GM10266 (cell line): Measurements from ENCODE around the gene CPEB4.

Experiments
- DNase-seq: peaks from one replicate; pipeline ENCODE4 v3.0.0; 2012; ENCODE audit errors: extremely low spot score
- TF ChIP-seq, protein P1 (sequence below): IDR thresholded peaks from 2 replicates; pipeline ENCODE4 v1.5.1; 2012; ENCODE audit warnings: mild to moderate bottlenecking, low read depth; ENCODE audit not compliant: control insufficient read depth, insufficient read depth; ENCODE audit errors: missing control alignments

The CPEB4 gene

DNA sequence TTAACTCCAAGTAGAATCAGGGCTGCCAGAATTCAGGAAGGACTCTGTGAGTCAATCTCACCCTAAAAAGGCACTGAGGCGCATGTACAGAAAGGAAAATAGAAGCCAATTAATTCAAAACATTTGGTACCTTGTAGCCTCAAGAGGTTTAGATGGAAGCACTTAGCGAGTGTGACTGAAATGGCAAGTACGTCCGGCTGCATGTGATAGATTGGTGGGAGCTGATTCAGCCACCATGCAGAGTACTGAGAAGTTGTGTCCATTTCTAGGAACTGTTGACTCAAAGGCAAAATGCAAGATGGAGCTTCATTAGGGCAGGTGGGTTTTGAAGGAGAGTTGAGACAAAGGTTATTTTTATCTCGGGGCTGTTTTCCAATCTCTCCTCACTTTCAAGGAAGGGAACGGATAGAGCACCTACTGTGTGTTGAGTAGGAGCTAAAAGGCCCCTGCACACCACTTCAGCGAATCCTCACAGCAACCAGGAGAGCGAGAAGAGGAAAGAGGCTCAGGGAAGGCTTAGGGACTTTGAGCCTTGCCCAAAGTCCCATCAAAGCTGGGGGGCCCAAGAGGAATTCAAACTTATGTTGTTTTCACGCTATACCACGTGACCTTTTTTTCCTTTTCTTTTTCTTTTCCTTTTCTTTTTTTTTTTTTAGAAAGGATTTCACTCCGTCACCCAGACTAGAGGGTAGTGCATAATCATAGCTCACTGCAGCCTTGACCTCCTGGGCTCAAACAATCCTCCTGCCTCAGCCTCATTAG lies 34.6 kb upstream of the CPEB4 start:
- TF ChIP-seq, protein P1, sequence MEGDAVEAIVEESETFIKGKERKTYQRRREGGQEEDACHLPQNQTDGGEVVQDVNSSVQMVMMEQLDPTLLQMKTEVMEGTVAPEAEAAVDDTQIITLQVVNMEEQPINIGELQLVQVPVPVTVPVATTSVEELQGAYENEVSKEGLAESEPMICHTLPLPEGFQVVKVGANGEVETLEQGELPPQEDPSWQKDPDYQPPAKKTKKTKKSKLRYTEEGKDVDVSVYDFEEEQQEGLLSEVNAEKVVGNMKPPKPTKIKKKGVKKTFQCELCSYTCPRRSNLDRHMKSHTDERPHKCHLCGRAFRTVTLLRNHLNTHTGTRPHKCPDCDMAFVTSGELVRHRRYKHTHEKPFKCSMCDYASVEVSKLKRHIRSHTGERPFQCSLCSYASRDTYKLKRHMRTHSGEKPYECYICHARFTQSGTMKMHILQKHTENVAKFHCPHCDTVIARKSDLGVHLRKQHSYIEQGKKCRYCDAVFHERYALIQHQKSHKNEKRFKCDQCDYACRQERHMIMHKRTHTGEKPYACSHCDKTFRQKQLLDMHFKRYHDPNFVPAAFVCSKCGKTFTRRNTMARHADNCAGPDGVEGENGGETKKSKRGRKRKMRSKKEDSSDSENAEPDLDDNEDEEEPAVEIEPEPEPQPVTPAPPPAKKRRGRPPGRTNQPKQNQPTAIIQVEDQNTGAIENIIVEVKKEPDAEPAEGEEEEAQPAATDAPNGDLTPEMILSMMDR = no peak
- no peak for DNase-seq

DNA sequence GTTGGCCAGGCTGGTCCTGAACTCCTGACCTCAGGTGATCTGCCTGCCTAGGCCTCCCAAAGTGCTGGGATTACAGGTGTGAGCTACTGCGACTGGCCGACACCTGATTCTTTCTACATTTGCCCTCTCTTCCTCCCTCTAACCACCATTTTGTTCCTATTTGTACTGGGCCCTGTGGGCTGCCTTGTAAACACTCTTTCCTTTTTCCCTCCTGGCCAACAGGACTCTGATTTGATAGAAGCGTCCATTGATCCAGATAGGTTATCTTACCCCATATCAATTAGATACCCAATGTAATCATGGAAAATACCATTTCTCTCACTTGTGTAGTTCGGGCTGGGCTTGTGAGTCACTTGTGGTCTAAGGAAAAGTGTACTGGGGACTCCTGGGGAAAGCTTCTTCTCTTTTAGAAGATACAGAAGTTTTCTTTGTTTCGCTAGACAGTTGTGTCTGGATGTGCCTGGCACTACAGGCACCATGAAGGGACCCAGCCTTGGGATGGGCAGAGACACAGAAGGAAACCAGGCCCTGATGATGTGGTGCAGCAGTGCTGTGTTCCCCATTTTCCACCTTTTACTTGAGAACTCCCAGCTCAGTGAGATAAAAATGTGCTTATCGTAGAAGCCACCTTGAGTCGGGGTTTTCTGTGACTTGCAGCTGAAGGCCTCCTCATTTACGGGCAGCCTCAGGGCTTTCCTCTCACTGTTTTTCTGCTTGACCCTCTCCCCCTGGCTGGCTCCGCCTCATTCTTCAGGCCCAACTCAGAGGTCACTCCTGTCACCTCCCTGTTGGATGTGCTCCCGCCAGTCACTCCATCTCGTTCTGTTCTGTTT lies 32.8 kb upstream of the CPEB4 start:
- TF ChIP-seq, protein P1 = no peak
- no peak for DNase-seq

DNA sequence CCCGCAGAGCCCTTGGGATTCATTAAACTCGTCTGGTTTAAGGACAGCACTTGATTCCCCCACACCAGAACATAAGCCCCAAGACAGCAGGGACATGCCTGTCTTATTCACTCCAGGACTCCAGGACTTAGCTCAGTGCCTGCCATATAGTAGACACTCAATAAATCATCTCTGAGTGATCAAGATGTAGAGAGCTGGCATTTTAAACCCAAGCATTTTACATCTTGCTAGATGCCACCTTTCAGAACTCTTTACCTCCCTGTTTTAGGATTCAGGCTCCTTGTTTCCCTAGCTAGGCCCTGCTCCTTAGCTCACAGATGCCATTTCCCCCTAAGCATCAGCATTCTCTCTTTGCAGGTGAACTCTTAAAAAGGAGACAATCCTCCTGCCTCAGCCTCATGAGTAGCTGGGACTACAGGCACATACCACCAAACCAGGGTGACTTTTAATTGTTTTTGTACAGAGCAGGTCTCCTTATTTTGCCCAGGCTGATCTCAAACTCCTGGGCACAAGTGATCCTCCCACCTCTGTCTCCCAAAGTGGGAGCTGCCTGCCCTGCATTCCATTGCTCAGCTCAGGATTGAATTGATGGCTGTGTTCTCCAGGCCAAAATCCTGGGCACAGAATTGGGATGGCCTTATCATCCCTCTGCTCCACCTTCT lies 32.0 kb upstream of the CPEB4 start:
- TF ChIP-seq, protein P1 = no peak
- DNase-seq = no peak

DNA sequence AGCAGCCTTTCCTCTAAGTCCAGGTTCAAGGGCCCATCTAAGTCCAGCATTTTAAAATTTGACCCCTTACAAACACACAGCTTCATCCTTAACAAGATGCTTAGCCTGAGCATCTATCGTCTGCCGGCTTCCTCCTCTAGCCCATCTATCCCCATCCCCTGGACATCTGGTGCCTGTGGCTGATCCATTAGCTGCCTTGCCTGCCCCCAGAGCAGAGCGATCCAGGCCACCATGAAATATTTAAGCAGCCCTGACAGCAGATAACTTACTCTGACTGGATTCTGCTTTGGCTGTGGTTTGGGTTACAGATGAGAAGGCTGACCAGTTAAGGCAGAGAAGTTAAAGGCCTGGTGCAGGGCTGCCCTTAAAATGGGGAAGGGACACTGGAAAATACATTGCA lies 30.9 kb upstream of the CPEB4 start:
- TF ChIP-seq, protein P1 = no peak
- no peak for DNase-seq

DNA sequence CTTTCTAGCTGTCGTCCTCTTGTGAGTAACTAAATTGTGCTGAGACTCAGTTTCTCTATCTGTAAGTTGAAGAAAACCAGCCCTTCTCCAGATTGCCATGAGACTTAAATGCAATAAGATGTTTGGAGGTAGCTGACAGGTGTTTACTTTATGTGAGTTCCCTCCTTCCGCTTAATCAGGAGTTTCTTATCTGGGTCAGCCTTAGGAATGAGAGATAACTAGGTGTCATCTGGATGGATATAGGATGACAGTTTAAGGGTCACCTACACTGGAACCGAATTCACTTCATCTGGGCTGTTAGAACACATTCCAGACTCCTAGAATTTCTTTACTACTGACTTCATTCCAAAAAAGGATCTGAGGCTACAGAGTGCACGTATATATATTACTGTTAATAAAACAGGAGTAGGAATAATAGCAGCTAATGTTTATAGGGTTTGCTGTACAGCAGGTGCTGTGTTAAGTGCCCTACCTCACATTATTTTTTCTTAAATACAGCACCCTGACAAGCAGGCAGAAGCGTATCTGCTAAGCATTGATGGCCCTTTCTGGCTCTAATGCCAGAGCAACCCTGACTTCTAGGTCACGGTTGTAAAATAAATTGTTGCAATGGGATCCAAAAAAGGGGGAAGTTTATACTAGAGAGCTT lies 30.0 kb upstream of the CPEB4 start:
- DNase-seq = no peak
- TF ChIP-seq, protein P1 = no peak

DNA sequence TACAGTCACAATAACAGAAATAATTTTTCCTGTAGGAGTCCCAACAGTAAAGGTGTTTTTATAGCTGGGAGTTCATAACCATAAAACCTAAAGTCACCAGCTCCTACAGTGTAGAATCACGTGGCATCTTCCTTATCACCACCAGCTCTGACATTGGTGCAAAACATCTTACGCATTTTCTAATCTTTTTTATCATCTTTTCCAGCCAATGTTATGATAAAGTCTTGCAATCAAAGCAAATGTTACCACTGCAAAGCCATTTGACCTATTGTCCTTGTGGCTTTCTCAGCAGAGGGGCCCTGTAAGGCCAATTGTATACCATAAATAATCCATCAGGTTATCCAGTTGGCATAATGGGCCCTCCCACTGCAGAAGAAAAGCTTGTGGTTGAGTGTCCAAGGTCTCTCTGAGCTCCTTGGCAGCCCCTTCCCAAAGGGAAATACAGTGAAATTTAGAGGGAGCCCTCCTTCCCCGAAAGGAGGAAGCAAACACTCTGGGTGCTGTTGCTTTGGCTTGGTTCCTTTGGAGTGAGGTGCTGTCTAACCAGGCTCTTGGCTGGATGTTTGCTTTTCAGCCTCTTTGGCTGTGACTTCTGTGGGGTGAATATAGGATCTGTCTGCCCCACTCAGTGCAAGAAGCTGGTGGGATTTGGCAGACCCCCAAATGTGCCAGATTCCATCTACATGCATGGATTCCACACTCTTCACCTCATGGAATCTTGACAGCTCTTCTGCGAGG lies 29.3 kb upstream of the CPEB4 start:
- TF ChIP-seq, protein P1 = no peak
- no peak for DNase-seq
